AG10803 (cell line): ENCODE data around the gene AK8.
"Not testable (repeated sequence)": the region's sequence is repeated elsewhere in the genome, so short reads cannot be mapped to it uniquely, and the experiment has no call there.

ENCODE experiments used
- DNase-seq: peaks from one replicate; pipeline ENCODE4 v3.0.0; 2010; ENCODE audit warnings: low read depth
- H3K4me3 ChIP-seq: 2 replicates; pipeline ENCODE4 v1.5.1; 2011; ENCODE audit warnings: mild to moderate bottlenecking, low read length, control low read depth
- CTCF ChIP-seq: conservative IDR thresholded peaks from 2 replicates; pipeline ENCODE4 v1.5.1; 2011; ENCODE audit warnings: mild to moderate bottlenecking, low read length, control low read depth, inconsistent platforms

Gene AK8

GRCh38 chr9:132717326-132717945, 160.6 kb downstream of the AK8 start:
- no peak for TF ChIP-seq CTCF
- DNase-seq: no peak
- no peak overlapping the region for H3K4me3 ChIP-seq

GRCh38 chr9:132716007-132716406, 162.1 kb downstream of the AK8 start:
- no peak for TF ChIP-seq CTCF
- H3K4me3 ChIP-seq: no peak overlapping the region

GRCh38 chr9:132712753-132713152, 165.3 kb downstream of the AK8 start:
- DNase-seq: no peak
- no peak overlapping the region for H3K4me3 ChIP-seq
- no peak for TF ChIP-seq CTCF

More at GRCh38 chr9:132716007-132716406, 162.1 kb downstream of the AK8 start:
- DNase-seq: no peak

GRCh38 chr9:132711846-132712245, 166.2 kb downstream of the AK8 start:
- H3K4me3 ChIP-seq: no peak overlapping the region
- TF ChIP-seq CTCF: no peak
- DNase-seq: no peak

- DNase-seq, H3K4me3 ChIP-seq: not testable (repeated sequence)
Observed at GRCh38 chr9:132711152-132711551, 166.9 kb downstream of the AK8 start.

GRCh38 chr9:132710333-132710732, 167.8 kb downstream of the AK8 start:
- no peak for TF ChIP-seq CTCF
- H3K4me3 ChIP-seq: no peak overlapping the region
- DNase-seq: no peak

GRCh38 chr9:132708769-132709430, 169.2 kb downstream of the AK8 start:
- no peak overlapping the region for H3K4me3 ChIP-seq
- DNase-seq: no peak
- no peak for TF ChIP-seq CTCF

- DNase-seq: no peak
- no peak overlapping the region for H3K4me3 ChIP-seq
- TF ChIP-seq CTCF: no peak
Observed at GRCh38 chr9:132708239-132708638, 169.8 kb downstream of the AK8 start.
